Mesothelial cell of epicardium (in vitro differentiated cells): ENCODE measurements around the gene PLEKHH2. TPM values are rescaled to one million over a fixed set of nuclear protein-coding genes. Genes with fewer than 3 reads are reported as not detected.

ENCODE experiments used
- DNase-seq, 2 experiments: peaks; one replicate each; pipeline ENCODE4 v3.0.0; 2021; ENCODE audit warnings: low spot score in 2 of 2; ENCODE audit not compliant: unreplicated experiment in 2 of 2
- H3K27ac Mint-ChIP-seq: 2 replicates; pipeline ENCODE4 v1.8.0; 2021; ENCODE audit warnings: mixed read lengths
- H3K27me3 Mint-ChIP-seq: 2 replicates; pipeline ENCODE4 v1.8.0; 2021; ENCODE audit warnings: low read depth, mixed read lengths
- H3K36me3 Mint-ChIP-seq: 2 replicates; pipeline ENCODE4 v1.8.0; 2021; ENCODE audit warnings: mixed read lengths
- H3K4me1 Mint-ChIP-seq: 2 replicates; pipeline ENCODE4 v1.8.0; 2021; ENCODE audit warnings: mixed read lengths
- H3K4me3 Mint-ChIP-seq: 2 replicates; pipeline ENCODE4 v1.8.0; 2021; ENCODE audit warnings: mild to moderate bottlenecking, moderate library complexity, mixed read lengths
- H3K9me3 Mint-ChIP-seq: 2 replicates; pipeline ENCODE4 v1.8.0; 2021; ENCODE audit warnings: mixed read lengths
- total RNA-seq: library from RNA; stranded (reverse); gene quantifications from 3 replicates; pipeline ENCODE4 v1.2.1, GENCODE V29; 2021
- TF ChIP-seq, protein P1 (sequence below): fragments of 200-600 bp; sonication (generic); IDR thresholded peaks from one replicate; pipeline ENCODE4 v1.5.0; 2021; ENCODE audit warnings: antibody characterized with exemption; ENCODE audit not compliant: unreplicated experiment

PLEKHH2 gene
- total RNA-seq, 1 donor from 2014 or later, result 12.0 TPM

GRCh38 chr2:43800894-43801293, 163.8 kb downstream of the PLEKHH2 start:
- H3K4me1 Mint-ChIP-seq, result no peaks in the 10 kb centered on the region
- no peak overlapping the region for H3K4me3 Mint-ChIP-seq
- H3K27ac Mint-ChIP-seq, result no peak overlapping the region
- DNase-seq, result no peak
- H3K9me3 Mint-ChIP-seq, result no peaks in the 10 kb centered on the region
- TF ChIP-seq, protein P1, sequence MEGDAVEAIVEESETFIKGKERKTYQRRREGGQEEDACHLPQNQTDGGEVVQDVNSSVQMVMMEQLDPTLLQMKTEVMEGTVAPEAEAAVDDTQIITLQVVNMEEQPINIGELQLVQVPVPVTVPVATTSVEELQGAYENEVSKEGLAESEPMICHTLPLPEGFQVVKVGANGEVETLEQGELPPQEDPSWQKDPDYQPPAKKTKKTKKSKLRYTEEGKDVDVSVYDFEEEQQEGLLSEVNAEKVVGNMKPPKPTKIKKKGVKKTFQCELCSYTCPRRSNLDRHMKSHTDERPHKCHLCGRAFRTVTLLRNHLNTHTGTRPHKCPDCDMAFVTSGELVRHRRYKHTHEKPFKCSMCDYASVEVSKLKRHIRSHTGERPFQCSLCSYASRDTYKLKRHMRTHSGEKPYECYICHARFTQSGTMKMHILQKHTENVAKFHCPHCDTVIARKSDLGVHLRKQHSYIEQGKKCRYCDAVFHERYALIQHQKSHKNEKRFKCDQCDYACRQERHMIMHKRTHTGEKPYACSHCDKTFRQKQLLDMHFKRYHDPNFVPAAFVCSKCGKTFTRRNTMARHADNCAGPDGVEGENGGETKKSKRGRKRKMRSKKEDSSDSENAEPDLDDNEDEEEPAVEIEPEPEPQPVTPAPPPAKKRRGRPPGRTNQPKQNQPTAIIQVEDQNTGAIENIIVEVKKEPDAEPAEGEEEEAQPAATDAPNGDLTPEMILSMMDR, result no peak
- no peaks in the 10 kb centered on the region for H3K27me3 Mint-ChIP-seq
- peaks cover 19% of the 10 kb centered on the region for H3K36me3 Mint-ChIP-seq

GRCh38 chr2:43802135-43802534, 165.1 kb downstream of the PLEKHH2 start:
- no peaks in the 10 kb centered on the region for H3K9me3 Mint-ChIP-seq
- no peaks in the 10 kb centered on the region for H3K27me3 Mint-ChIP-seq
- no peak overlapping the region for H3K4me3 Mint-ChIP-seq
- H3K36me3 Mint-ChIP-seq, result peaks cover 21% of the 10 kb centered on the region
- TF ChIP-seq, protein P1, result no peak
- no peak overlapping the region for H3K27ac Mint-ChIP-seq
- no peak for DNase-seq
- no peaks in the 10 kb centered on the region for H3K4me1 Mint-ChIP-seq

DNA sequence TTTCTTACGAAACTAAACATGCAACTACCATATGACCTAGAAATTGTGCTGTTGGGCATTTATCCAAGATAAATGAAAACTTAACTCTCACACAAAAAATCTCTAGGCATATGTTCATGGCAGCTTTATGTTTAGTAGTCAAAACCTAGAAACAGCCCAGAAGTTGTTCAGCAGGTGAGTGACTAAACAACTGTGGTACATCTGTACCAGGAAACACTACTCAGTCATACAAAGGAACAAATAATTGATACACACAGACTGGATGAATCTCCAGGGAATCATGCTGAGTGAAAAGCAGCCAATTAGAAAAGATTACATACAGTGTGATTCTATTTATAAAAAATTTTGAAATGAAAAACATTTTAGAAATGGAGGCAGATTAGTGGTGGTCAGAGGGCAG, 166.1 kb downstream of the PLEKHH2 start:
- no peak overlapping the region for H3K27ac Mint-ChIP-seq

GRCh38 chr2:43806719-43807031, 169.6 kb downstream of the PLEKHH2 start:
- no peaks in the 10 kb centered on the region for H3K27me3 Mint-ChIP-seq
- peaks cover 28% of the 10 kb centered on the region for H3K36me3 Mint-ChIP-seq
- DNase-seq, result no peak
- H3K4me3 Mint-ChIP-seq, result no peak overlapping the region
- H3K9me3 Mint-ChIP-seq, result no peaks in the 10 kb centered on the region
- no peak overlapping the region for H3K27ac Mint-ChIP-seq
- H3K4me1 Mint-ChIP-seq, result no peaks in the 10 kb centered on the region
- TF ChIP-seq, protein P1, result no peak

More for the DNA sequence above, 166.1 kb downstream of the PLEKHH2 start:
- DNase-seq, result no peak
- Mint-ChIP-seq H3K4me3 (no peak overlapping the region), H3K9me3 (no peaks in the 10 kb centered on the region), H3K4me1 (no peaks in the 10 kb centered on the region), H3K27me3 (no peaks in the 10 kb centered on the region), H3K36me3 (peaks cover 25% of the 10 kb centered on the region)
- TF ChIP-seq, protein P1, result no peak

- no peak overlapping the region for H3K27ac Mint-ChIP-seq
- H3K36me3 Mint-ChIP-seq, result peaks cover 18% of the 10 kb centered on the region
- DNase-seq, result no peak
- TF ChIP-seq, protein P1, result no peak
- no peaks in the 10 kb centered on the region for H3K9me3 Mint-ChIP-seq
- no peaks in the 10 kb centered on the region for H3K27me3 Mint-ChIP-seq
- no peak overlapping the region for H3K4me3 Mint-ChIP-seq
- H3K4me1 Mint-ChIP-seq, result no peaks in the 10 kb centered on the region
These were observed 173.4 kb downstream of the PLEKHH2 start for GRCh38 chr2:43810452-43810851.

DNA sequence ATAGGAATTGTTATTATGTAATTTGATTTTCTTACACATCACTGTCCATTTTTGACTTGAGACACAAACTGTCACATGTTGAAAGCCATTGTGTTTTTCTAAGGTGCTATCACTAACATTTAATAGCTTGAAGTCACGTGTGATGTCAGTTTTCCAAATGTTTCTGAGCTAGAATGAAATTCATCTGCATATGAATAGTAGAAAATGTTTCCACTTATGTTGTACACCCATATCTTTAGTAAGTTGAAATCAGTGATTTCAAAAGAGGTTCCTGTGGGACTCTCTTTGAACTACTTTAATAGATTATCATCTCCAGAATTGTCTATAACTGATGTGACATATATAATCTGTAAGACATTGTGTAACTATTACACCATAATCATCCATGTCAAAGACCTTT, 173.8 kb downstream of the PLEKHH2 start:
- TF ChIP-seq, protein P1, result no peak
- no peak overlapping the region for H3K4me3 Mint-ChIP-seq
- peaks cover 19% of the 10 kb centered on the region for H3K36me3 Mint-ChIP-seq
- H3K27ac Mint-ChIP-seq, result no peak overlapping the region
- H3K4me1 Mint-ChIP-seq, result no peaks in the 10 kb centered on the region
- H3K9me3 Mint-ChIP-seq, result no peaks in the 10 kb centered on the region
- DNase-seq, result no peak
- no peaks in the 10 kb centered on the region for H3K27me3 Mint-ChIP-seq
